ENCODE measurements around the gene MEG3.

MEG3 gene

GRCh38 chr14:100845341-100845740 lies 19.4 kb downstream of the MEG3 start:
- no peak for DNase-seq (ENCODE audit: low spot score)
- in situ Hi-C loops (cut with MboI; ENCODE audit: low sequenced_read_pairs, unreplicated experiment), result no loop called here
- no peak for TF ChIP-seq CTCF (IDR thresholded peaks at IDR 0.05; ENCODE audit: borderline replicate concordance, control extremely low read depth, extremely low read depth, insufficient read depth, missing control alignments)

- no peak for TF ChIP-seq CTCF (IDR thresholded peaks at IDR 0.05; ENCODE audit: borderline replicate concordance, control extremely low read depth, extremely low read depth, insufficient read depth, missing control alignments)
- no peak for DNase-seq (ENCODE audit: low spot score)
- in situ Hi-C loops (cut with MboI; ENCODE audit: low sequenced_read_pairs, unreplicated experiment), result no loop called here
Observed at GRCh38 chr14:100846309-100846859, 20.5 kb downstream of the MEG3 start.

- in situ Hi-C loops (cut with MboI; ENCODE audit: low sequenced_read_pairs, unreplicated experiment), result no loop called here
- no peak for DNase-seq (ENCODE audit: low spot score)
Observed at GRCh38 chr14:100849115-100849781, 23.3 kb downstream of the MEG3 start.

GRCh38 chr14:100850841-100851585 lies 25.1 kb downstream of the MEG3 start:
- in situ Hi-C loops (cut with MboI; ENCODE audit: low sequenced_read_pairs, unreplicated experiment), result no loop called here
- peak; percentile 79 for DNase-seq (ENCODE audit: low spot score)
- TF ChIP-seq CTCF (IDR thresholded peaks at IDR 0.05; ENCODE audit: borderline replicate concordance, control extremely low read depth, extremely low read depth, insufficient read depth, missing control alignments), result peak; percentile 74

More at GRCh38 chr14:100849115-100849781, 23.3 kb downstream of the MEG3 start:
- TF ChIP-seq CTCF (IDR thresholded peaks at IDR 0.05; ENCODE audit: borderline replicate concordance, control extremely low read depth, extremely low read depth, insufficient read depth, missing control alignments), result no peak

GRCh38 chr14:100851586-100851916 lies 25.6 kb downstream of the MEG3 start:
- in situ Hi-C loops (cut with MboI; ENCODE audit: low sequenced_read_pairs, unreplicated experiment), result no loop called here
- no peak for DNase-seq (ENCODE audit: low spot score)
- TF ChIP-seq CTCF (IDR thresholded peaks at IDR 0.05; ENCODE audit: borderline replicate concordance, control extremely low read depth, extremely low read depth, insufficient read depth, missing control alignments), result no peak

- in situ Hi-C loops (cut with MboI; ENCODE audit: low sequenced_read_pairs, unreplicated experiment), result no loop called here
- TF ChIP-seq CTCF (IDR thresholded peaks at IDR 0.05; ENCODE audit: borderline replicate concordance, control extremely low read depth, extremely low read depth, insufficient read depth, missing control alignments), result no peak
- DNase-seq (ENCODE audit: low spot score), result no peak
Observed at GRCh38 chr14:100851946-100852620, 26.2 kb downstream of the MEG3 start.

Measured in GM13976 (cell line).